Stimulated activated CD8-positive, alpha-beta memory T cell treated with anti-CD3 and anti-CD28 coated beads, Interleukin-4, amount 100 ng/mL, for 1 hour (primary cell): ENCODE data around the gene DPH6.
"Not testable (repeated sequence)": the region's sequence is repeated elsewhere in the genome, so short reads cannot be mapped to it uniquely, and the experiment has no call there.

Source experiments
- DNase-seq, 2 donors: peaks; one replicate each; pipeline ENCODE4 v3.0.0-alpha.2; 2020; ENCODE audit warnings: low read depth in 2 of 2, low spot score in 1 of 2

Gene DPH6

GRCh38 chr15:35330916-35331315 is 215.0 kb downstream of the DPH6 start:
- DNase-seq = no peak

- no peak for DNase-seq
Measured at GRCh38 chr15:35330048-35330695, 215.8 kb downstream of the DPH6 start.

GRCh38 chr15:35329521-35329961 is 216.4 kb downstream of the DPH6 start:
- DNase-seq = no peak

- DNase-seq = not testable (repeated sequence)
Measured at GRCh38 chr15:35328836-35329235, 217.1 kb downstream of the DPH6 start.

GRCh38 chr15:35327789-35328188 is 218.2 kb downstream of the DPH6 start:
- DNase-seq = no peak

GRCh38 chr15:35325374-35325941 is 220.5 kb downstream of the DPH6 start:
- DNase-seq = no peak

DNA sequence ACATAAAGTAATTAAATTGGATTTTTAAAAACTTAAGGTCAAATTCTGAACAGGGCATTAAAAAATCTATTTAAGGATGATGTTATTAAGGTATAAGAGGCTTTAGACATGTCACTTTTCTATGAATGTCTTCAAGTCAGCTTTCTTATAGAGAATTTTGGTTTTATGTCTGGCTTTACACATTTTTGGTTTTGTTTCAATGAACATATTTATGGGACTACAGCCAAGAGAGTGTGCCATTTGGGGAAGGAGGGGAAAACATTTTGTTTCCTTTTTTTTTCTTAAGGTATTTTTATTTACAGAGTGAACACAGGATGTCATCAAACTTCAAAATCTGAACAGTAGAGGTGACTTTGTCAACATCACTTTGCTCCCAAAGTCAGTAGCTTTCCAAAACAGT is 222.8 kb downstream of the DPH6 start:
- no peak for DNase-seq

GRCh38 chr15:35321926-35322325 is 224.0 kb downstream of the DPH6 start:
- DNase-seq = no peak

DNA sequence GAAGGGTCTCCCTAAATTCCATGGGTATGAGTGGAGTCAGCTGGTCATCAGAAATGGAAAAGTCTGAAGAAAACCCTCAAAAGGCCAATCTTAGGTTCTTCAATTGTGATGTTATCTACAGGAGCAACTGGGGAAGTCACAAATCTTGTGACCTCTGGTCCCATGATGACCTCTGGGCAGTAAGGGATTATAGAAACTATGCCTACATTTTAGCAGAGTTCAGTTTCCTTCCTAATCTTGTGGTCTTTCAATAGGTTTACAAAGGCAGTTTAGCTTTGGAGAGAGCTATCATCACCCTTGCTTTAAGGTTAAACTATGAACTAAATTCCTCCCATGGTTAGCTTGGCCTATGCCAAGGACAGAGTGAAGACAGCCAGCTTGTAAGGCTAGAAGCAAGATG is 225.1 kb downstream of the DPH6 start:
- DNase-seq = no peak
